ENCODE results near the gene CDK4. TPM values are rescaled to one million over a fixed set of nuclear protein-coding genes. Genes with fewer than 3 reads are reported as not detected.

The CDK4 gene
- total and polyA plus RNA-seq, 2 of the 13 experiments (the other 11 are each of a cell fraction or from before 2014, with no cell fraction given) = 191 to 209 TPM

- TF ChIP-seq STAT6 (CRISPR knock-in tag; IDR thresholded peaks at IDR 0.05; ENCODE audit: borderline replicate concordance) (no peak), AFF4 (CRISPR knock-in tag; IDR thresholded peaks at IDR 0.05) (no peak), RCOR2 (CRISPR knock-in tag; IDR thresholded peaks at IDR 0.05) (no peak), ARID5B (CRISPR knock-in tag; IDR thresholded peaks at IDR 0.05) (no peak), MED1 (CRISPR knock-in tag; IDR thresholded peaks at IDR 0.05) (0 out of 2 replicates have a peak, but pooled peaks have one; percentile 23), ZNF800 (CRISPR knock-in tag; IDR thresholded peaks at IDR 0.05) (peak; percentile 86; the same call in 1 of the 2 replicates), HOXA5 (CRISPR knock-in tag; IDR thresholded peaks at IDR 0.05) (peak; percentile 64; the same call in 1 of the 2 replicates), KLF13 (CRISPR knock-in tag; IDR thresholded peaks at IDR 0.05) (no peak), YEATS4 (CRISPR knock-in tag; IDR thresholded peaks at IDR 0.05; ENCODE audit: borderline replicate concordance) (peak; percentile 72; the same call in 1 of the 2 replicates), PITX1 (CRISPR knock-in tag; IDR thresholded peaks at IDR 0.05) (0 out of 2 replicates have a peak, but pooled peaks have one; percentile 39), ETV6 (CRISPR knock-in tag; conservative IDR thresholded peaks at IDR 0.05) (0 out of 2 replicates have a peak, but pooled peaks have one; percentile 30), ATF4 (CRISPR knock-in tag; IDR thresholded peaks at IDR 0.05) (no peak), ZNF724P (CRISPR knock-in tag; IDR thresholded peaks at IDR 0.05; ENCODE audit: borderline replicate concordance) (0 out of 2 replicates have a peak, but pooled peaks have one; percentile 17), POLR2G (IDR thresholded peaks at IDR 0.05; ENCODE audit: low read depth, low read length) (peak; percentile 47; the same call in 1 of the 2 replicates), RXRA (CRISPR knock-in tag; IDR thresholded peaks at IDR 0.05) (peak; percentile 50; the same call in 1 of the 2 replicates)
Observed at GRCh38 chr12:57765003-57765697, 13.0 kb upstream of the CDK4 start (continued).
